C4-2B (cell line): ENCODE data around the gene CPA1.

Experiments
- ZFX ChIP-seq: fragments of 450-650 bp; IDR thresholded peaks from 2 replicates; pipeline ENCODE4 v1.6.1; 2017
- TF ChIP-seq, protein P1 (sequence below): fragments of 450-650 bp; conservative IDR thresholded peaks from 2 replicates; pipeline ENCODE4 v1.5.1; 2017; ENCODE audit warnings: mild to moderate bottlenecking

DNA sequence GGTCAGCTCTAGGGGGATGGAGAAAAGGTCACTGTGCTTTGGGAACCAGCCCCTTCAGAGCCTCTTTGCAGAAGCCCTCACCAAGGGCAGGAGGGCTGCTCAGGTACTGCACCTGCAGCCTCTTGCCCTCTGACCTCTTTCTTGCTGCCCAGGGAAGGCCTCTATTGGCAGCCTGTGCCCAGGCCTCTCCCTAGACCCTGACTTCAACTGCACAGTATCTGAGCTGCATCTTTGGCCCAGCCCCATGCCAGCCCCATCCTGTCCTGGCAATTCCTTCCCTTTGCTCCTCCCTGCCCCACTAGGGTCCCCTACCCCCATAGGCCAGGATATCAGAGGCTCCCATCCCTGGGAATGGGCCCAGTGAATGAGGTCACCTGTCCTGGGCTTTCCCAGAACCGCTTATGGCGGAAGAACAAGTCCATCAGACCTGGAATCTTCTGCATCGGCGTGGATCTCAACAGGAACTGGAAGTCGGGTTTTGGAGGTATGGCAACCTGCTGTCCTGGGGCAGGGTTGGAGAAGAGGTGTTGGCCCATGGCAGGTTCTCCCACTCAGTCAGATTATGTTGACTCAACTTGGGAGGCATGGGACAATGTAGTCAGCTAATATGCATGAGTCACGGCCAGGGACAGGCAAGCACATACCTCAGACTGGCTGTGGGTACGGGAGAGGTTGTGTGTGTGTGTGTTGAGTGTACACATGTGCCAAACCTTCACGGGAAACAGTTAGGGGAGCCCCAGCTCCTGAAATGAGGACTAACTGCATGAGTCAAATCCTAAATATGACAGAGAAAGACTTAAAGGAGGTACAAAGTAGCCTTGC, 17.1 kb upstream of the CPA1 start:
- TF ChIP-seq, protein P1, sequence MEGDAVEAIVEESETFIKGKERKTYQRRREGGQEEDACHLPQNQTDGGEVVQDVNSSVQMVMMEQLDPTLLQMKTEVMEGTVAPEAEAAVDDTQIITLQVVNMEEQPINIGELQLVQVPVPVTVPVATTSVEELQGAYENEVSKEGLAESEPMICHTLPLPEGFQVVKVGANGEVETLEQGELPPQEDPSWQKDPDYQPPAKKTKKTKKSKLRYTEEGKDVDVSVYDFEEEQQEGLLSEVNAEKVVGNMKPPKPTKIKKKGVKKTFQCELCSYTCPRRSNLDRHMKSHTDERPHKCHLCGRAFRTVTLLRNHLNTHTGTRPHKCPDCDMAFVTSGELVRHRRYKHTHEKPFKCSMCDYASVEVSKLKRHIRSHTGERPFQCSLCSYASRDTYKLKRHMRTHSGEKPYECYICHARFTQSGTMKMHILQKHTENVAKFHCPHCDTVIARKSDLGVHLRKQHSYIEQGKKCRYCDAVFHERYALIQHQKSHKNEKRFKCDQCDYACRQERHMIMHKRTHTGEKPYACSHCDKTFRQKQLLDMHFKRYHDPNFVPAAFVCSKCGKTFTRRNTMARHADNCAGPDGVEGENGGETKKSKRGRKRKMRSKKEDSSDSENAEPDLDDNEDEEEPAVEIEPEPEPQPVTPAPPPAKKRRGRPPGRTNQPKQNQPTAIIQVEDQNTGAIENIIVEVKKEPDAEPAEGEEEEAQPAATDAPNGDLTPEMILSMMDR = no peak
- no peak for TF ChIP-seq ZFX
